Vagina (tissue), 2 donors: ENCODE results near the gene MAT1A. TPM values are rescaled to one million over a fixed set of nuclear protein-coding genes. Genes with fewer than 3 reads are reported as not detected.
"Not testable (repeated sequence)": the region's sequence is repeated elsewhere in the genome, so short reads cannot be mapped to it uniquely, and the experiment has no call there.

Experiments used
- DNase-seq, 2 donors: peaks; one replicate each; pipeline ENCODE4 v3.0.0-alpha.2; 2017; ENCODE audit errors: extremely low spot score in 2 of 2
- H3K27ac ChIP-seq: fragments of 200-600 bp; sonication (generic); one replicate; pipeline ENCODE4 v1.5.1; 2019
- H3K27me3 ChIP-seq: fragments of 200-600 bp; sonication (generic); one replicate; pipeline ENCODE4 v1.5.1; 2019
- H3K36me3 ChIP-seq, 2 donors: fragments of 200-600 bp; sonication (generic); one replicate each; pipeline ENCODE4 v1.5.1; 2017 to 2019
- H3K4me1 ChIP-seq: fragments of 200-600 bp; sonication (generic); one replicate; pipeline ENCODE4 v1.5.1; 2019
- H3K4me3 ChIP-seq, 2 donors: fragments of 200-600 bp; sonication (generic); 1 replicate in 1 of 2; 2 replicates in 1 of 2; pipeline ENCODE4 v1.5.1; 2016 to 2019
- H3K9me3 ChIP-seq: fragments of 200-600 bp; sonication (generic); one replicate; pipeline ENCODE4 v1.5.1; 2019
- POLR2A ChIP-seq, 2 donors: fragments of 450-650 bp; IDR thresholded peaks; one replicate each; pipeline ENCODE4 v1.6.1; 2017; ENCODE audit warnings: antibody characterized with exemption in 2 of 2, mild to moderate bottlenecking in 2 of 2, moderate library complexity in 2 of 2
- POLR2AphosphoS5 ChIP-seq, 2 donors: sonication (generic); formaldehyde crosslinking; IDR thresholded peaks; one replicate each; pipeline ENCODE4 v1.9.0; 2017; ENCODE audit warnings: antibody characterized with exemption in 2 of 2, mild to moderate bottlenecking in 2 of 2, low read depth in 1 of 2; ENCODE audit not compliant: insufficient read depth in 1 of 2
- intact Hi-C: fragments of 100-400 bp; cut with DNase I; formaldehyde crosslinking; loops from one replicate; pipeline ENCODE4 v1.15.1; 2023
- total RNA-seq: library from RNA; depleted of rRNA; stranded (reverse); fragments of >200 nt; gene quantifications from one replicate; pipeline ENCODE4 v1.2.3, GENCODE V29; 2016
- TF ChIP-seq, protein P1 (sequence below), 3 experiments: fragments of 450-650 bp in 2 of 3; fragments of 200-600 bp in 1 of 3; sonication (generic) in 1 of 3; IDR thresholded peaks; one replicate each; pipeline ENCODE4 v1.5.1; 2017 to 2019; ENCODE audit warnings: antibody characterized with exemption in 3 of 3, mild to moderate bottlenecking in 2 of 3, moderate library complexity in 2 of 3

Gene MAT1A
- total RNA-seq, 1 donor from 2014 or later = not detected

DNA sequence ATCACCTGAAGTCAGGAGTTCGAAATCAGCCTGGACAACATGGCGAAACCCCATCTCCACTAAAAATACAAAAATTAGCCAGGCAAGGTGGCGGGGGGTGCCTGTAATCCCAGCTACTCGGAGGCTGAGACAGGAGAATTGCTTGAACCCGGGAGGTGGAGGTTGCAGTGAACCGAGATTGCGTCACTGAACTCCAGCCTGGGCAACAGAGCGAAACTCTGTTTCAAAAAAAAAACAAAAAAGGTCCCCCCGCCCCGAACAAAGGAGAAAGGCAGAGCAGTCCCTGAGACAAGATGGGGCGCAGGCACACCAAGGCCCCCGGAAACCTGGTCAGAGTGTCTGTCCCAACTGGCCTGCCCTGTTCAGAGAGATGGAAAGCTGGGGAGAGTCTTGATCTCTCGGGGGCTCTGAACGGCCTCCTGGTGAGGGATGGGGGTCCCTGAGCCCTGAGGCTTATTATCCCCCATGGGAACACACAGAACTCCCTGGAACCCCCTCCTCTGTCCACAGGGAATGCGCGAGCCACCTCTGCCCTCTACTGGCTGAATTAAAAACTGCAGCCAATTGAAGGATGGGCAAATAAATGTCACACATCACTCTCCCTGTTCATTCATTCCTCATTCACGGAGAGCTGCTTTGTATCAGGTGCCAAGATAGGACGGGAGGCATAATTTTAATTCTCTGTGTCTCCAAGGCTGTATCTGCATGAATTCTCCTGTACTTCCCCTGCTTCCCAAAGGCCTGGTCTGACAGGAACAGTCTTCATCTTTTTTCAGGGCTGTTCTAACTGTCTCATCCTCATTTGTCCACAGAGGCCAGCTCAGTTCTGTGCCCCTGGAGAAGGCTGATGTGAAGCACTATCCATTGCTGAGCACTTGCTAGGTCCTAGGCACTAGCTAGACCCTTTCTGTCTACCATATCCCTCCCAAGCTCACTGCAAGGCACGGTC lies 28.9 kb downstream of the MAT1A start:
- DNase-seq = no peak
- TF ChIP-seq POLR2A (IDR thresholded peaks at IDR 0.05) = no peak
- TF ChIP-seq, protein P1, sequence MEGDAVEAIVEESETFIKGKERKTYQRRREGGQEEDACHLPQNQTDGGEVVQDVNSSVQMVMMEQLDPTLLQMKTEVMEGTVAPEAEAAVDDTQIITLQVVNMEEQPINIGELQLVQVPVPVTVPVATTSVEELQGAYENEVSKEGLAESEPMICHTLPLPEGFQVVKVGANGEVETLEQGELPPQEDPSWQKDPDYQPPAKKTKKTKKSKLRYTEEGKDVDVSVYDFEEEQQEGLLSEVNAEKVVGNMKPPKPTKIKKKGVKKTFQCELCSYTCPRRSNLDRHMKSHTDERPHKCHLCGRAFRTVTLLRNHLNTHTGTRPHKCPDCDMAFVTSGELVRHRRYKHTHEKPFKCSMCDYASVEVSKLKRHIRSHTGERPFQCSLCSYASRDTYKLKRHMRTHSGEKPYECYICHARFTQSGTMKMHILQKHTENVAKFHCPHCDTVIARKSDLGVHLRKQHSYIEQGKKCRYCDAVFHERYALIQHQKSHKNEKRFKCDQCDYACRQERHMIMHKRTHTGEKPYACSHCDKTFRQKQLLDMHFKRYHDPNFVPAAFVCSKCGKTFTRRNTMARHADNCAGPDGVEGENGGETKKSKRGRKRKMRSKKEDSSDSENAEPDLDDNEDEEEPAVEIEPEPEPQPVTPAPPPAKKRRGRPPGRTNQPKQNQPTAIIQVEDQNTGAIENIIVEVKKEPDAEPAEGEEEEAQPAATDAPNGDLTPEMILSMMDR (IDR thresholded peaks at IDR 0.05) = peak; percentile 23 to 54 (median 46)
- H3K27me3 ChIP-seq = no peaks in the 10 kb centered on the region
- no peak overlapping the region for H3K4me3 ChIP-seq
- no peaks in the 10 kb centered on the region for H3K36me3 ChIP-seq
- H3K4me1 ChIP-seq = no peaks in the 10 kb centered on the region
- H3K27ac ChIP-seq = no peak overlapping the region
- intact Hi-C loops = no loop called here
- no peaks in the 10 kb centered on the region for H3K9me3 ChIP-seq

DNA sequence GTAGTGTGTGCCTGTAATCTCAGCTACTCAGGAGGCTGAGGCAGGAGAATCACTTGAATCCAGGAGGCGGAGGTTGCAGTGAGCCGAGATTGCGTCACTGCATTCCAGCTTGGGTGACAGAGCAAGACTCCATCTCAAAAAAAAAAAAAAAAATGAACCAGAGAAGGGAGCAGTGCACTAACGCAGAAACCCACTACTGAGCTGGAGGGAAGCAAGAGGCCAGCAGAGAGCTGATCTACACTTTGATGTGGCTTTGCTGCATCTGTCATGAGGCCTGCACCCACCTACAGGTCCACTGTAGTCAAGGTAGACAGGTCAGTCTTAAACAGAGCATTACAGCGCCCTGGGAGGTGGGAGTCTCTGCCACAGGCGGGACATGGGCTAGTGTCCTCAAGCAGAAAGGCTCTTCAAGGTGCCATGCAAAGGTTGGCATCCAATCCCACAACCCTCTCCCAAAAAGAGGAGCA lies 30.0 kb downstream of the MAT1A start:
- peak in 1 of 2 donors; percentile 58 for DNase-seq
- TF ChIP-seq POLR2AphosphoS5 (IDR thresholded peaks at IDR 0.05; ENCODE audit: insufficient read depth in 1 of 2, low read depth in 1 of 2) (no peak), POLR2A (IDR thresholded peaks at IDR 0.05) (no peak)
- TF ChIP-seq, protein P1 (IDR thresholded peaks at IDR 0.05) = no peak
- H3K36me3 ChIP-seq = no peaks in the 10 kb centered on the region
- intact Hi-C loops = no loop called here
- H3K27me3 ChIP-seq = no peaks in the 10 kb centered on the region
- H3K9me3 ChIP-seq = no peaks in the 10 kb centered on the region
- H3K27ac ChIP-seq = no peak overlapping the region
- H3K4me1 ChIP-seq = no peaks in the 10 kb centered on the region
- no peak overlapping the region for H3K4me3 ChIP-seq

DNA sequence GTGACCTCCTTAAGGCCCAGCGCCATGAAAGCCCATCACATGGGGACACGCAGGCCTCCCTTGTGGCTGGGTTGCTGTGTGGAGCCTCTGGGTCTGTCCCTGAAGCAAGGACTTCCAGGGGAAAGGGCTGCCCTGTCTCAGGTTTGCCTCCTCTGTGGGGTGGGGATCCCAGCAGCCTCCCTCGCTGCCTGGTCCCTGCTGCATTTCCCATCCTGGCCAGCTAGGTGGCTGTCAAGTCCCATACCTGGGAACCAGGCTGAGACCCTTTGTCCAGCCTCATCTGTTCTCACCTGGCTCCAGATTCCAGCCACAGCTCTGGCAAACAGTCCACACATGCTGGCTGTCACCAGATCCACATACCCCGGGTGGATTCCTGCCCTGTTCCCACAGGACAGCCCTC lies 32.7 kb downstream of the MAT1A start:
- DNase-seq = peak in 1 of 2 donors; percentile 77
- intact Hi-C loops, H3K9me3 ChIP-seq, H3K36me3 ChIP-seq, H3K27me3 ChIP-seq, H3K27ac ChIP-seq, H3K4me1 ChIP-seq, H3K4me3 ChIP-seq: not testable (repeated sequence)

DNA sequence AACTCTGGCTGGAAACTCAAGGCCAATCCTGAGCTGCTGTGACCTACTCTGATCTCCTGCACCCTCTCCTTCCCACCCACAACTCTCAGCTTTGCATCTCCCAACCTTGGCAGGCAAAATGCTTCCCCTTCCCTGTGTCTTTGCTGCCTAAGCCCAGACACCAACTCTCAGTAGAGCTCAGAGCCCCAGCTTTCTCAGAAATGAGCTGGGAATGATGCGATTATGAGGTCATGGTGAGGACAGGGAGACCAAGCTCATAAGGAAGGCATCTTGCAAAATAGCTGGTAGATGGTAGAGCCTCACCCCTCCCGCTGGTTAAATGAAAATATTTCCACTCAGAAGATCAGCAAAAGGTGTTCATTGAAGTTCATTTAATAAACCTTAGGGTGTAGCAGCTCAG lies 34.7 kb downstream of the MAT1A start:
- DNase-seq, intact Hi-C loops: not testable (repeated sequence)

DNA sequence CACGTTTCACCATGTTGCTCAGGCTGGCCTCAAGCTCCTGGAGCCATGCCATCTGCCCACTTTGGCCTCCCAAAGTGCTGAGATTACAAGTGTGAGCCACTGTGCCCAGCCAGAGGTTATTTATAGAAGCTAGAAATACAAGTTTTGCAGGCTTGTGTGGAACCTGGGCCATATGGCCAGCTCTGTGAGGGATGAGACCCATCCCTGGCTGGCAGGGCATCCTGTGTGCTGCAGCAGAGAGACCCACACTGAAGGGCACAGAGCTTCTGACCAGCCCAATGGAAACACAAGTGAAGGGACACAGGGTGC lies 35.5 kb downstream of the MAT1A start:
- intact Hi-C loops, DNase-seq, H3K4me1 ChIP-seq, H3K27ac ChIP-seq, H3K4me3 ChIP-seq, H3K27me3 ChIP-seq, H3K9me3 ChIP-seq, H3K36me3 ChIP-seq: not testable (repeated sequence)

More for the DNA sequence above, 34.7 kb downstream of the MAT1A start:
- not testable (repeated sequence) for H3K27me3 ChIP-seq, H3K4me3 ChIP-seq, H3K36me3 ChIP-seq, H3K4me1 ChIP-seq, H3K9me3 ChIP-seq, H3K27ac ChIP-seq

DNA sequence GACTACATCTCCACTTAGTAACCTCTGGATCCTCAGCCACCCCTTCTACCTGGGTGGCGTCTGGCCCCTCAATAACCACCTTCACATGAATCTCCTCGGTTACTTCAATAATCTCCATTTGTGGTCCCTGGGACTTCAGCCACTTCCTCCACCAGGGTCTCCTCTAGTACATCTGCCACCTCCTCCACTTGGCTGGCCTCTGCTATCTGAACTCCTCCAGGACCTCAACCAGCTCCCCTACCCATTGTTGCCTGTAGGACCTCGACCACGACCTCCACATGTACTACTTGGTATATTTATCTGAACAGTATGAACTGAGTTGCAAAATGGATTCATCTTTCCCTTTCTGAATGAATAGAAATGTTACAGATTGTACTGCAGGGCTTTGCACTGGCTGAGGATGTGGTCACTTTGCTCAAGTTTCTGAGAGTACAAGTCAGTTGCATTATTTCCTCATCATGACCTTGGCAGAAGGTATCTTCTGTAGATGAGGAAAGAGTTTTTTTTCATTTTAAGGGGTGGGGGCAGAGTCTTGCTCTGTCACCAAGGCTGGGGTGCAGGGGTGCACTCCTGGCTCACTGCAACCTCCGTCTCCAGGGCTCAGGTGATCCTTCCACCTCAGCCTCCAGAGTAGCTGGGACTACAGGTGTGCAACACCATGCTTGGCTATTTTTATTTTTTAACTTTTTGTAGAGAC lies 36.0 kb downstream of the MAT1A start:
- no peaks in the 10 kb centered on the region for H3K27me3 ChIP-seq
- intact Hi-C loops = no loop called here
- TF ChIP-seq POLR2A (IDR thresholded peaks at IDR 0.05) (no peak), POLR2AphosphoS5 (IDR thresholded peaks at IDR 0.05; ENCODE audit: insufficient read depth in 1 of 2, low read depth in 1 of 2) (no peak)
- TF ChIP-seq, protein P1 (IDR thresholded peaks at IDR 0.05) = no peak
- no peaks in the 10 kb centered on the region for H3K4me1 ChIP-seq
- no peak overlapping the region for H3K4me3 ChIP-seq
- H3K36me3 ChIP-seq = no peaks in the 10 kb centered on the region
- no peaks in the 10 kb centered on the region for H3K9me3 ChIP-seq
- no peak overlapping the region for H3K27ac ChIP-seq
- DNase-seq = peak in 1 of 2 donors; percentile 70
